Measurements from ENCODE around the gene DCST1.

The DCST1 gene

DNA sequence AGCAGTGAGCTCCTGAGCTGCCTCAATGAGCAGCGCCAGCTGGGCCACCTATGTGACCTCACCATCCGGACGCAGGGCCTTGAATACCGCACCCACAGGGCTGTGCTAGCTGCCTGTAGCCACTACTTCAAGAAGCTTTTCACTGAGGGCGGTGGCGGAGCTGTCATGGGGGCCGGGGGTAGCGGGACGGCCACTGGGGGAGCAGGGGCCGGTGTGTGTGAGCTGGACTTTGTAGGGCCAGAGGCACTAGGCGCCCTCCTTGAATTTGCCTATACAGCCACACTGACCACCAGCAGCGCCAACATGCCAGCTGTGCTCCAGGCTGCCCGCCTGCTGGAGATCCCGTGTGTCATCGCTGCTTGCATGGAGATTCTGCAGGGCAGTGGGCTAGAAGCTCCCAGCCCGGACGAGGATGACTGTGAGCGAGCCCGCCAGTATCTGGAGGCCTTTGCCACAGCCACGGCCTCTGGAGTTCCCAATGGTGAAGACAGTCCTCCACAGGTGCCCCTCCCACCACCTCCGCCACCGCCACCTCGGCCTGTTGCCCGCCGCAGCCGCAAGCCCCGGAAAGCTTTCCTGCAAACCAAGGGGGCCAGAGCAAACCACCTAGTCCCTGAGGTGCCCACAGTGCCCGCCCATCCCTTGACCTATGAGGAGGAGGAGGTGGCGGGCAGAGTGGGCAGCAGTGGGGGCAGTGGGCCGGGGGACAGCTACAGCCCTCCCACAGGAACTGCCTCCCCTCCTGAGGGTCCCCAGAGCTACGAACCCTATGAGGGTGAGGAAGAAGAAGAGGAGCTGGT, 18.7 kb upstream of the DCST1 start:
- DNase-seq (ENCODE audit: low read depth): no peak

DNA sequence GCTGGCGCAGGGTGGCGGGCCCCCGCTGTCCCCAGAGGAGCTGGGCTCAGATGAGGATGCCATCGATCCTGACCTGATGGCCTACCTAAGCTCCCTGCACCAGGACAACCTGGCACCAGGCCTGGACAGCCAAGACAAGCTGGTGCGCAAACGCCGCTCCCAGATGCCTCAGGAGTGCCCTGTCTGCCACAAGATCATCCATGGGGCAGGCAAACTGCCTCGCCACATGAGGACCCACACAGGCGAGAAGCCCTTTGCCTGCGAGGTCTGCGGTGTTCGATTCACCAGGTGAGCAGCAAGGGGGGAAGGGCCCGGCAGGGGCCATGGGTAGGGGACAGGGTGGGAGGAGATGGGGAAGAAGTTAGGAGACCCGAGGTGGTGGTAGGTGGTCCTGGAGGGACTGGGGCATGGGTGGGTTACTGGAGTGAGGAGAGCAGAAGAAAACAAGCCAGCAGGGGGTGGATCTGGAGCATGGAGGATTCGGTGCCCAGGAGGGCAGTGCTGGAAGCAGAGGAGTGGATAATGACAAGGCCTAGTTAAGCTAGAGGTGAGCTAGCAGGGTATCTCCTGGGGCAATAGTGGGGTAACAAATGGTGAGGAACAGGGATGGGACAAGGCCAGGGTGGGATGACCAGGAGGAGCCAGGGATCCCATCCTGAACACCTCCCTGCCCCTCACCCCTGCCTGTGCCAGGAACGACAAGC, 17.9 kb upstream of the DCST1 start:
- DNase-seq (ENCODE audit: low read depth): no peak

DNA sequence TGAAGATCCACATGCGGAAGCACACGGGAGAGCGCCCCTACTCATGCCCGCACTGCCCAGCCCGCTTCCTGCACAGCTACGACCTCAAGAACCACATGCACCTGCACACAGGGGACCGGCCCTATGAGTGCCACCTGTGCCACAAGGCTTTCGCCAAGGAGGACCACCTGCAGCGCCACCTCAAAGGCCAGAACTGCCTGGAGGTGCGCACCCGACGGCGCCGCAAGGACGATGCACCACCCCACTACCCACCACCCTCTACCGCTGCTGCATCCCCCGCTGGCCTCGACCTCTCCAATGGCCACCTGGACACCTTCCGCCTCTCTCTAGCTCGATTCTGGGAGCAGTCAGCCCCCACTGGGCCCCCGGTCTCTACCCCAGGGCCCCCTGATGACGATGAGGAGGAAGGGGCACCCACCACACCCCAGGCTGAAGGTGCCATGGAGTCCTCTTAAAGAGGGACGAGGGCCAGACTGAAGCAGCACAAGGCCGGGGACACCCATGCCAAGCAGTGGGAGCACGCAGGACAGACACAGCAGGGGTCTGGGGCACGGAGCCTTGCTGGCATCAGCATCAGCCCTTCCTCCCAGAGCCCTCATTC, 17.3 kb upstream of the DCST1 start:
- DNase-seq (ENCODE audit: low read depth): no peak

DNA sequence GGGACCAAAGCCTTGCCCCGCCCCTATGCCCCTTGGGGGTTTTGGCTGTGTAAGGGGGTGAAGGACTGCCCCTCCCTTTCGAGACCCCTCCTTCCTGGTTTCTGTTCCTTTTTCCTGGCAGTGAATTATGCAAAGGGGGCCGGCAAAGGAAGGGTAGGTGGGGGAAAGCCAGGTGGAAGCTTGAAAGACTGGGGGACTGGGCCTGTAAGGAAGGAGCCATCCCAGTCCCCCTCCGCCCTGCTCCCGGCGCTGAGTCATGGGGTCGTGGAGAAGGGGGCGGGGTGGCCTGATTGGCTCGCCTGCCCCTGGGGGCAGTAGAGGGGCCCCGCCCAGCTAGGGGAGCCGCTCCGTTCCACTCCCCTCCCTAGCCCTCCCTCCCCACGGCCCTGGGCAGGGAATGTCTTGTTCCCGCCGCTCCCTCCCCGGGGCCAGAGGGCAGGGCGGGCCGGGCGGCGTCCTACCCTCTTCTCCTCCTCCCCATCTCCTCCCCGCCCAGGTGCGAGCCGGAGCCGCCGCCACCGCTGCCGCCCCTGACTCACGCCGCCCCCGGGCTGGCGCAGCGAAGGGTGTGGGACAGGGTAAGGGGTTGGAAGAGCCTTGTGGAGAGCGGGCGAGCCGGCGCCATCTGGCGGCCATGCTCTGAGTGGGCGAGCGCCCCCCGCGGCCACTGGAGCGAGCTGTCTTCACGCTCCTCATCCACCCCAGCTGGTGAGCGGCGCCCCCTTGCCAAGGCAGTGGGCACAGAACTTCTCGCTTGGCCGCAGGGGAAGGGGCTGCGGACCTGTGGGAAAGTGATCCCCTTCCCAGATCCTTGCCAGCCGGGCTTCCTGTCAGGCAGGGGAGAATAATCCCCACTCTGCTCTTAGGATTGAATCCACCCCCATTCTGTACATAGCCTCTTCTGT, 16.3 kb upstream of the DCST1 start:
- peak; percentile 84 for DNase-seq (ENCODE audit: low read depth)

DNA sequence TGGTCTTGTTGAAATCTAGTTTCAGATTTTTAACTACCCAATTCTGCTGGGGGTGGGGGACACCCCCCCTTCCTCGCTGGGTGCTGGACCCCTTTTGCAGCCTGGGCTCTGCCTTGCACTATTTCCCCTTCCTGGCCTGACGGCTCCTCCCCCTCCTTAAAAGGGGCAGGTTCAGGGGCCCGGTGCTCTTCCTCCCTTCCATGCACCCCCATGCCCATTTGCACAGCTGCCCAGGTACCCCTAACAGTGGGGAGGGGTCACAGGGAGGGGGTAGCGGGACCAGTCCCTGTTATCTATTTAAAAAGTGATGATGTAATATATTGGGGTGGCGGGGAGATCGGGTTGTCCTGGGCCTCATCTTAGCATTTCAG, 15.7 kb upstream of the DCST1 start:
- no peak for DNase-seq (ENCODE audit: low read depth)

- DNase-seq (ENCODE audit: low read depth): no peak
These were observed 14.8 kb upstream of the DCST1 start for GRCh38 chr1:155018617-155019348.

- DNase-seq (ENCODE audit: low read depth): no peak
These were observed 14.0 kb upstream of the DCST1 start for GRCh38 chr1:155019377-155020245.

DNA sequence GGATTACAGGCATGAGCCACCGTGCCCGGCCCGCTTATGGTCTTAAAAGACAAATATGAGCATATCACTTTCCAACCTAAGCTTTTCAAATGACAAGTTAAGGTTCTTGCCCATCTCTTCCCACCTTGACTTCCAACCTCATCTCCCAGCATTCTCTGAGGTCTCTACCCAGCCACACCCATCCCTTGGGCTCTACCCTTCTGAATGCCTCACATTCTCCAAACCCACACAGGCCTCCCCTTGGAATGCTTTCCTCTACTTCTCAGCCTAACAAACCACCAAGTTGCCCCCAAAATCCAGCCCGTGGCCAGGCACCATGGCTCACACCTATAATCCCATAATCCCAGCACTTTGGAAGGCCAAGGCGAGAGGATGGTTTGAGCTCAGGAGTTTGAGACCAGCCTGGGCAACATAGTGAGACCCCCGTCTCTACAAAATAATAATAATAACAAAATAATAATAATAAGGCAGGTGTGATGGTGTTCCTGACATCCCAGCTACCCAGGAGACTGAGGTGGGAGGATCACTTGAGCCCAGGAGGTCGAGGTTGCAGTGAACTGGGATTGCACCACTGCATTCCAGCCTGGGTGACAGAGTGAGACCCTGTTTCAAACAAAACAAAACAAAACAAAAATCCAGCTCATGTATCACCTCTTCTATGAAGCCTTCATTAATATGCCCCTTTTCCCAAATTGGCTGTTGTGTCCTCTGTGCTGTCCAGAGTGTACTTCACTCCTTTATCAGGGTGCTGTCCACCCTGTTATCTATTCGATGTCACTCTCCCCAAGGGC, 11.3 kb upstream of the DCST1 start:
- no peak for DNase-seq (ENCODE audit: low read depth)

- DNase-seq (ENCODE audit: low read depth): no peak
These were observed 10.7 kb upstream of the DCST1 start for GRCh38 chr1:155022927-155023236.

- DNase-seq (ENCODE audit: low read depth): no peak
These were observed 10.0 kb upstream of the DCST1 start for GRCh38 chr1:155023627-155024026.

DNA sequence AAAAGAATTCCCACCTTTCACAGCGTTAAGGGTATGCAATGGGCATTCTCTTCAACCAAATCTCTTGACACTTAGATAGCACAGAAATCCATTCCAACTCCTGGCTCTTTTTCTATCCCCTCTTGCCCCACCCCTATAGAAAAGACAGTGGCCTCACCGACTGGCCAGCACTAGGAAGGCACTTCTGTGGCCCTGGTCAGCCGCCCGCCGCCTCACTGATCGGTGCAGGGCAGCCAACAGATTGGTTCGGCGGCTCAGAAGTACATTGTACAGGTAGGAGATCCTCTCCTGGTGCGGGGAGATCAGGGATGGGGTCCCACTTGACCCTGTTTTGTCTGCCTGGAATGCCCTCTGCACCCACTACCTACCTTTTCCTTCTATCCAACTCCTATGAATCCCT, 9.3 kb upstream of the DCST1 start:
- DNase-seq (ENCODE audit: low read depth): no peak

DNA sequence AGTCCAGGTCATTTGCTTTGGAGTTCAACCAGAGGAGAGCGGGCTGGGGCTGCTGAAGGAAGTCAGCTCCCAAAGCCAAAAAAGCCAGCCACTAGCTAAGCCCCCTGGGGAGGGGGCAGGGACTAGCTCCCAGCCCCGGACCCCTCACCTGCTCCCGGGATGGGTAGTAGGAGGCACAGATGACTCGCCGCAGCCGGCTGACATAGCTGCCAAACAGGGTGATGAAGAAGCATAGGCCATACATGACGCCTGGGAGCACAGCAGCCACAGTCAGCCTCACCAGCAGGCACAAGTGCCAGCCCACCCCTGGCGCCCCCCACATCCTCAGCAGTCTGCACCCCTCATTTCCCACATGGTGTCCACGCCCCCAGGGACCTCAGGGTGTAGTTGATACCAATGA, 7.5 kb upstream of the DCST1 start:
- no peak for DNase-seq (ENCODE audit: low read depth)

DNA sequence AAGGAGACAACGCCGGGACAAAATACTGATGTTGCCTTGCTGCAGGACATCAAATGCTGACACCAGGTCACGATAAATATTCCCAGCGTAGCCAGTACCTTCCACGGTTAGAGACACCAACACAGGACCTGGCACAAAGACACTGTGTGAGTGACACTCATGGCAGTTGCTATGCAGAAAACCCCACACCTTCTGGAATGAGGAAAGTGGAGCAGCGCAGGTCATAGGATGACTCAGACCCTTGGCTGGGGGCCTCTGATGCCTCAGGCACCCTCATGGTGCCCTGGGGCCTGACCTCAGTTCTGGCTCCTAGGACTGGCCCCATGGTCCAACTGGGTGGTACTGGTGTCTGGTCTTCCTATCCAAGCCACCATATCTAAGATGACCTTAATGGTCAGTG, 7.0 kb upstream of the DCST1 start:
- DNase-seq (ENCODE audit: low read depth): no peak

DNA sequence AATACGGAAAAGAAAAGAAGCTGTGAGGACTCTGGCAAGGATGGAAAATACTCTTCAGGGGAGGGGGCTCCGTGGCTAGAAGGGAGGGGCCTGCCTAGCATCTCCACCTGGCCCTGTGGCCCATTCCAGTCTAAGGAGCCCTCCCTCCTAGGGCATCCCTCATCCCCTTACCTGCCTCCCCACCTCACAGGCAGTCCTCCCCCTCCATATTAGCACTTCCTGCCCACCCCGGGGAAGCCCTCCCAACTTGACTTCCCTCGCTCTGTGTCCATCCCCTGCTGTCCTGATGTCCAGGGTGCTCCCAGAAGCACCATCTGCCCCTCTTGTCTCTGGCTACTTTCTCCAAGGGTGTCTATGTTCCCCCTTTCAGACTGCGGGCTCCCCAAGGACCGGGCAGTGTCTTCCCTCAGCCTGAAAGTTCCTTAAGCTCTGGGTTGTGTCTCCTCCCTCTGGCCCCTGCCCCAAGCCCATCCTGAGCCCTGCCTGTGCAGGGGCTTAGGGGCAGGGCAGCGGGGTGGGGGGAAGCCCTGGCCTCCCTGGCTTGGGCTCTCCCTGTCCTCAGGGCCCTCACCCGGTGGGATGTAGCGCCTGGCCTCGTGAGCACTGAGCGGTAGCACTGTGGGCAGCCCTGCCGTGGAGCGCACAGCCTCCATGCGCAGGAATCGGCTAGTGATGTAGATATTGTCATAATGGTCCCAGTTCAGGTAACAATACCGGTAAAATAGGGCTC, 3.9 kb upstream of the DCST1 start:
- DNase-seq (ENCODE audit: low read depth): no peak

DNA sequence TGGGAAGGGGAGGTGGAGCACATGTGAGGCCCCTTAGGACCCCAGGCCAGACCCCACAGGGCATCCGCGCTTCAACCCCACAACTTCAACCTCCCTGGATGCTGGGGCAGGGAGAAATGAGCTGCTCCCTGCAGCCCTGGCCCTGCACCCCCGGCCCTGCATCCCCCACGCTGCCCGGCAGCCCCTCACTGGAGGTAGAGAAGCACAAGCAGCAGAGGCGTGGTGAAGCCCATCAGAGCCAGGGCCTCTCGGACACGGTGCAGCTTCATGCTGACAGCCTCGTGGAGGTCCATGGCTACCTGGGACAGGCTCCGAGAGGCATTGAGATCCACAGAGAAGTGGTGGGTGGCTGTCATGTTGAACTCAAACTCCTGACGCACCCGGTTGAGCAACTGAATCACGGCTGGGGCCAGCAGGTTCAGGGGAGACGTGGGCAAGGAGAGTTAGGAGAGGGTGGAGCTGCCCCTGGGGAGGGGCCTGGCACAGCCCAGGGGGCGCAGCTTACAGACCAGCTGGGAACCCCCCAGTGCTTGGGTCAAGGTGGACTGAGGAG, 3.3 kb upstream of the DCST1 start:
- DNase-seq (ENCODE audit: low read depth): no peak

DNA sequence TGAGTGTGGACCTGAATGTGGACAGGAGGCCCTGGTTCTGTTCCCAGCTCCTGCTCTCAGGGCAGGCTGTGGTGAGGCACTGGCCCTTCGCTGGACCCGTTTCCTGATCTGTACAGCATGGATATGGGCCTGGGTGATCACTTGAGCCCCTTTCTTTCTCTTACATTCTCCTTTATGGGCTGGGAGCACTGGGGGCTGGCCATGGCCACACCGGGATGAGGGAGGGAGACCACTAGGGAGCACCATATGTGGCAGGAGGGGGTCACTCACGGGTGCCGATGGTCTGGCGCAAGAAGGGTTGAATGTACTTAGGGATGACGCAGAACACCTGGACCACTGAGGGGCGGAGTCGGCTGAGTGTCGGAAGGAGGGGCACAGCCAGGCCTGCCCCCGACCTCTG, 2.7 kb upstream of the DCST1 start:
- DNase-seq (ENCODE audit: low read depth): no peak

- no peak for DNase-seq (ENCODE audit: low read depth)
These were observed 738 bp upstream of the DCST1 start for GRCh38 chr1:155032886-155033285.

DNA sequence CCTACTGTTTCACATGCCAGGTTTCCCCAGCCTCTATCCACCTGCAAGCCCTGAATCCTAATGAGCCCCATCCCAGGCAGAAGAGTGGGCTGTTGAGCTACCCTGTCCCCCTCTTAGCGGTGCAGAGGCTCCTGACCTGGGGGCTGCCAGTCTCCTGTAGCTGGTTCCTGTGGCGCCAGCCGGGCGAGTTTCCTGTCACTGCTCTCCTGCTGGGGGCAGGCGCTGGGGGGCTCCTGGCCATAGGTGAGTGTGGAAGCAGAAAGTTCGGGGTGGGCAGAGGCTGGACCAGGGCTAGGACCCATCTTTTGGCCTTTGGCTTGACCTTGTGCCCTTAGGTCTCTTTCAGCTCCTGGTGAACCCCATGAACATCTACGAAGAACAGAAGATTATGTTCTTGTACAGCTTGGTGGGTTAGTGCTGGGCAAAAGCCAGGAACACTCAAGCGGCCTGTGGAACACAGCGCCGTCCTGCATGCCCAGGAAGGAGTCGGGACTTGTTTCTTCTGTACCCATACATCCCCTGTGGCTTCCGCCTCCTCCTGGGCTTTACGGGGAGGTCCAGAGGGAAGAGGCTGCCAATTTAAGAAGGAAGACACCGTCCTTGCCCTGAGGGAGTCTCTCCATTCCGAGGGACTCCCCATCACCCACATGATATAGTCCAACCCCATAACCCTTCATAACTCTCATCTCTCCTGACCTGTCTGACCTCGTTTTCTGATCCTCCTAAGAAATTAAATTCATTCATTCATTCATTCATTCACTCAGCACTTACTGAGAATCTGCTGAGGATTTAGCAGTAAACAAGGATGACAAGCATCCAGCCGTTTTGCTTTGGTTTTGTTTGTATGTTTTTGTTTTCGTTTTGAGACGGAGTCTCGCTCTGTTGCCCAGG, 939 bp downstream of the DCST1 start:
- DNase-seq (ENCODE audit: low read depth): no peak
